Gastrocnemius medialis (tissue), 4 donors: ENCODE data around the gene MIX23.

Source experiments
- CTCF ChIP-seq, 5 experiments: fragments of 450-650 bp in 3 of 5; fragments of 200-600 bp in 2 of 5; sonication (generic) in 2 of 5; IDR thresholded peaks in 4 of 5; conservative IDR thresholded peaks in 1 of 5; 1 replicate in 4 of 5; 2 replicates in 1 of 5; pipeline ENCODE4 v1.5.1; 2016 to 2019; ENCODE audit warnings: antibody characterized with exemption in 5 of 5, mild to moderate bottlenecking in 3 of 5, moderate library complexity in 3 of 5
- POLR2A ChIP-seq, 2 donors: fragments of 450-650 bp; IDR thresholded peaks; one replicate each; pipeline ENCODE4 v1.6.1; 2017; ENCODE audit warnings: antibody characterized with exemption in 2 of 2, mild to moderate bottlenecking in 2 of 2, moderate library complexity in 2 of 2

GRCh38 chr3:122421101-122421500, 38.1 kb upstream of the MIX23 start:
- TF ChIP-seq POLR2A (IDR thresholded peaks at IDR 0.05) (no peak), CTCF (IDR thresholded peaks at IDR 0.05 in 4 of 5, conservative IDR thresholded peaks at IDR 0.05 in 1 of 5) (no peak)
